ENCODE results near the gene ST3GAL5. TPM values are rescaled to one million over a fixed set of nuclear protein-coding genes. Genes with fewer than 3 reads are reported as not detected.

Gene ST3GAL5
- 7.7 and 9.3 TPM in 2 replicates for total RNA-seq

DNA sequence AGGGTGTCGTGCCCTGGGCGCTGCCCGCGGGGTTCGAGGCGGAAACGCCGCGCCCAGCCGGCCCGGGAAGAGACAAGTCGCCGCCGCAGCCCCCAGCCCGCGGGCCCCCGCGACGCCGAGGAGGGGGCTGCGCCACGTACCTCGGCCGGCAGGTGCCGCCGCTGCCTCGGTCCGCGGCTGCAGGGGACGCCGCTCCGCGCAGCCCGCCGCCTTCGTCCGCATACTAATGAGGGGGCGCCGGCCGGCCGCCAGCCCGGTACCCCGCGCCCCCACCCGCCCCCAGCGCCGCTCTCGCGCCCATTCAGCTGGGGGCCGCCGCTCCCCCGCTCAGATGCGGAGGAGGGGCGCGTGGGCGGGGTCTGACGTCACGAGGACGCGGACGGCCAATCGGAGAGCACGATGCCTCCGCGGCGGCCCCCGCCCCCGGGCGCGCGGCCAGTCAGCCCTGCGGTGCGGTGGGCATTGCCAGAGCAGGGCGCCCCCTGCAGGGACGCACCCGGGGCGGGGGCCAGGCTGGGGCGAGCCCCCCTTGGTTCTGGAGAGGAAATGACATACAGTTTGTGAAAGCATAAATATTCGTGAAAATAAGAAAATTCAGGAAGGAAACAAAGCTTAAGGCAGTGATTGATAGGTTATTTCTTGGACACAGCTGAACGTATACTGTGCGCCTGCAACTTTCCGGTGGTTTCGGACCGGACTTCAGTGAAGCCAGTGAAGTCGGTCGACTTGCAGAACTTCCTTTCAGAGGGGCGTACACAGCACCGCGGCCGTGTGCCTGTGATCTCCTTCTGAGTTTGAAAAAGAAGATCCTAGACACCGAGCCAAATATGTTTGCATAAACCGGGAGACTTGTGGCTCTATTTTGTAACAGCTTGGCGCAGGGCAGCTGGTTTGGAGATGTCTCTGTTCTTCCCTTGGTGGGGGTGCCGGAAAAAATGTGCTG, at the start of gene ST3GAL5:
TSS of gene ST3GAL5 (minus strand) at position 307 of the 943 bp plus-strand sequence. CDS start at position 222, 85 bp downstream.

Other genes starting within 250 kb of the ST3GAL5 start
- not detected in 2 replicates for gene SFTPB, start 220.8 kb downstream of the ST3GAL5 start, total RNA-seq
- gene GNLY, start 194.6 kb downstream of the ST3GAL5 start, total RNA-seq = not detected in 2 replicates
- 31.2 and 34.5 TPM in 2 replicates for gene ATOH8, start 135.0 kb downstream of the ST3GAL5 start, total RNA-seq
- gene POLR1A, start 216.9 kb upstream of the ST3GAL5 start, total RNA-seq = 26.2 and 28.4 TPM in 2 replicates
- 29.2 and 31.0 TPM in 2 replicates for gene PTCD3, start 217.2 kb upstream of the ST3GAL5 start, total RNA-seq

All from cardiac ventricle fibroblast (primary cell).